GM19452 (cell line): Measurements from ENCODE around the gene PDK2.

Source experiments
- ATAC-seq: cut with Tn5 transposase; IDR thresholded peaks from one replicate; pipeline ENCODE4 v1.9.1; 2021; ENCODE audit not compliant: unreplicated experiment

The PDK2 gene

GRCh38 chr17:50148226-50149090, 53.3 kb downstream of the PDK2 start:
- ATAC-seq = peak; percentile 37

- no peak for ATAC-seq
These were observed 53.9 kb downstream of the PDK2 start for GRCh38 chr17:50149091-50149416.

GRCh38 chr17:50149417-50150353, 54.5 kb downstream of the PDK2 start:
- no peak for ATAC-seq

- ATAC-seq = no peak
These were observed 55.3 kb downstream of the PDK2 start, which contains the start of gene PPP1R9B for GRCh38 chr17:50150354-50151040. Gene PPP1R9B (minus strand): TSS chr17:50150677. CDS start chr17:50150513, 164 bp downstream.

GRCh38 chr17:50151041-50151936, 56.1 kb downstream of the PDK2 start:
- peak; percentile 35 for ATAC-seq

- ATAC-seq = no peak
These were observed 56.9 kb downstream of the PDK2 start for GRCh38 chr17:50151937-50152547.

- ATAC-seq = no peak
These were observed 57.6 kb downstream of the PDK2 start for GRCh38 chr17:50152736-50153135.

- ATAC-seq = no peak
These were observed 58.8 kb downstream of the PDK2 start for GRCh38 chr17:50153650-50154575.

GRCh38 chr17:50154604-50155003, 59.5 kb downstream of the PDK2 start:
- no peak for ATAC-seq

- ATAC-seq = no peak
These were observed 60.1 kb downstream of the PDK2 start for GRCh38 chr17:50155115-50155819.

GRCh38 chr17:50157891-50158290, 62.7 kb downstream of the PDK2 start:
- ATAC-seq = no peak

GRCh38 chr17:50161023-50161910, 66.1 kb downstream of the PDK2 start:
- peak; percentile 79 for ATAC-seq
